Duodenal mucosa (tissue), 2 donors: ENCODE measurements around the gene SLMAP.
A peak's percentile ranks its signal among the peaks of the same experiment; 100 is the strongest.

Source experiments
- H3K27ac ChIP-seq: one replicate; pipeline ENCODE4 v1.7.0; 2013; ENCODE audit warnings: low read depth, low read length
- H3K27me3 ChIP-seq, 2 donors: one replicate each; pipeline ENCODE4 v1.7.0; 2013; ENCODE audit warnings: low read length in 2 of 2, control low read depth in 1 of 2; ENCODE audit not compliant: insufficient read depth in 2 of 2, control insufficient read depth in 1 of 2
- H3K36me3 ChIP-seq, 2 donors: one replicate each; pipeline ENCODE4 v1.7.0; 2013; ENCODE audit warnings: low read length in 2 of 2, control low read depth in 1 of 2; ENCODE audit not compliant: insufficient read depth in 2 of 2, control insufficient read depth in 1 of 2
- H3K4me1 ChIP-seq, 2 donors: one replicate each; pipeline ENCODE4 v1.7.0; 2013; ENCODE audit warnings: low read length in 2 of 2, control low read depth in 1 of 2; ENCODE audit not compliant: insufficient read depth in 2 of 2, control insufficient read depth in 1 of 2
- H3K4me3 ChIP-seq, 2 donors: one replicate each; pipeline ENCODE4 v1.7.0; 2013; ENCODE audit warnings: low read length in 2 of 2, low read depth in 1 of 2
- H3K9ac ChIP-seq, 2 donors: one replicate each; pipeline ENCODE4 v1.7.0; 2013; ENCODE audit warnings: low read length in 2 of 2, low read depth in 1 of 2
- H3K9me3 ChIP-seq, 2 donors: one replicate each; pipeline ENCODE4 v1.7.0; 2013; ENCODE audit warnings: low read length in 2 of 2, control low read depth in 1 of 2; ENCODE audit not compliant: control insufficient read depth in 1 of 2

The SLMAP gene, protein sequence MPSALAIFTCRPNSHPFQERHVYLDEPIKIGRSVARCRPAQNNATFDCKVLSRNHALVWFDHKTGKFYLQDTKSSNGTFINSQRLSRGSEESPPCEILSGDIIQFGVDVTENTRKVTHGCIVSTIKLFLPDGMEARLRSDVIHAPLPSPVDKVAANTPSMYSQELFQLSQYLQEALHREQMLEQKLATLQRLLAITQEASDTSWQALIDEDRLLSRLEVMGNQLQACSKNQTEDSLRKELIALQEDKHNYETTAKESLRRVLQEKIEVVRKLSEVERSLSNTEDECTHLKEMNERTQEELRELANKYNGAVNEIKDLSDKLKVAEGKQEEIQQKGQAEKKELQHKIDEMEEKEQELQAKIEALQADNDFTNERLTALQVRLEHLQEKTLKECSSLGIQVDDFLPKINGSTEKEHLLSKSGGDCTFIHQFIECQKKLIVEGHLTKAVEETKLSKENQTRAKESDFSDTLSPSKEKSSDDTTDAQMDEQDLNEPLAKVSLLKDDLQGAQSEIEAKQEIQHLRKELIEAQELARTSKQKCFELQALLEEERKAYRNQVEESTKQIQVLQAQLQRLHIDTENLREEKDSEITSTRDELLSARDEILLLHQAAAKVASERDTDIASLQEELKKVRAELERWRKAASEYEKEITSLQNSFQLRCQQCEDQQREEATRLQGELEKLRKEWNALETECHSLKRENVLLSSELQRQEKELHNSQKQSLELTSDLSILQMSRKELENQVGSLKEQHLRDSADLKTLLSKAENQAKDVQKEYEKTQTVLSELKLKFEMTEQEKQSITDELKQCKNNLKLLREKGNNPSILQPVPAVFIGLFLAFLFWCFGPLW

DNA sequence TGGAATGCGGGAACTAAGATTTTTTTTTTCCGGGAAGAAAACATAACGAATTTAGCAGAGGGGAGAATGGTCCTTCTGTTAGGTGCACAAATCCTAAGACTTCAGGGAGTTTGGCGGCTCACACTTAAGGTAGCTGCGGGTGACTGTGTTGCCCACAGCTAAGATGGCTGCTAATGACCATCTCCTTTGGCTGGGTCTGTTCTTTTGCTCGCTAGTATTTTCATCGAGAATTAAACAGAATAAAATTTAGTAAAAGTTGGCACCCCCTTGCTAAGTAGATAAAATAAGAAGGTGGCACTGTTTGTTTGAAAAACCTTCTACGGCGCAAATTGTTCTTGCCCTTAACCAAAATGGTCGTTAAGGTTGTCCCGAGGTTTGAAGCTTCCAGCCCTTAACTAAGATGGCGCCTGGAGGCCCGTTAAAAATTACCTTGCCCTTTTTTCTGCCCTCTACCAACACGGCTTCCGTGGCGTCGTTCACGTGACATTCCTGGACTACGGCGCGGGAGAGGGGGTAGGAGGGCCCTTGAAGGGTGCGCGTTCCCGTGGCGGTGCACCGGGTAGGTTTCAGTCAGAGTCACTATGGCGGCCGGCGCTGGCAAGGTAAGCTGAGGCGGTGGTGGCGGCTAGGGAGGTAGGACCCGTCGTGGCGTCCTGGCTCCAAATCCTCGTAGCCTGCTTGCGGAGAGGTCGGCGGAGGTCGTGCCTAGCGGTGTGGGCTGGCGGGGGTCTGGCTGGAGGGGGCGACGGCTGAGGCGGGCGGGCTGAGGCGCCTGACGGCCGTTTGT lies at the start of gene SLMAP:
Gene SLMAP, plus strand, starts transcription at position 569 of the 787 bp plus-strand sequence. CDS start 1,343 bp downstream, outside the sequence.
- H3K36me3 ChIP-seq, result peaks cover 0 to 9% of the 10 kb centered on the region in 2 donors
- no peaks in the 10 kb centered on the region for H3K27me3 ChIP-seq
- H3K9me3 ChIP-seq, result no peaks in the 10 kb centered on the region

DNA sequence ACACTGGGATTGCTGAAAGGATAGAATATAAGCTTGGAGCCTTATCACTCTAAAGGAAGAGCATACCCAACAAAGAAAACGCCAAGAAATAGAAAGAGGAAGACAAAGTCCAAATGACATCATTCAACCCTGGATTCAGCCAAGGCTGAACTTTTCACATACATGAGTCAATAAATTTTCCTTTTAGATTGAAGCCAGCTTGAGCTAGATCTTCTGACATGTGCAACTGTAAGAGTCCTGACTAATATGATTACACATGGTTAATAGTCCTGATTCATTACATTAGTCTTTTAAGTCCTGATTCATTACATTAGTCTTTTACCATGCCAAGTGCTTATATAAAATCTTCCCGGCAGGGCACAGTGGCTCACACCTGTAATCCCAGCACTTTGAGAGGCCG lies 49.6 kb upstream of the SLMAP start:
- Histone ChIP-seq H3K9ac (no peak overlapping the region), H3K4me1 (peaks cover 0 to 4% of the 10 kb centered on the region in 2 donors), H3K9me3 (no peaks in the 10 kb centered on the region), H3K27ac (no peak overlapping the region), H3K36me3 (no peaks in the 10 kb centered on the region), H3K27me3 (no peaks in the 10 kb centered on the region), H3K4me3 (no peak overlapping the region)

More for the DNA sequence above, at the start of gene SLMAP:
- Histone ChIP-seq H3K4me3 (peak within 1 kb of the TSS; percentile 88 to 89), H3K4me1 (peaks cover 18 to 22% of the 10 kb centered on the region in 2 donors), H3K9ac (peak within 1 kb of the TSS; percentile 75 to 84), H3K27ac (peak within 1 kb of the TSS; percentile 83)

DNA sequence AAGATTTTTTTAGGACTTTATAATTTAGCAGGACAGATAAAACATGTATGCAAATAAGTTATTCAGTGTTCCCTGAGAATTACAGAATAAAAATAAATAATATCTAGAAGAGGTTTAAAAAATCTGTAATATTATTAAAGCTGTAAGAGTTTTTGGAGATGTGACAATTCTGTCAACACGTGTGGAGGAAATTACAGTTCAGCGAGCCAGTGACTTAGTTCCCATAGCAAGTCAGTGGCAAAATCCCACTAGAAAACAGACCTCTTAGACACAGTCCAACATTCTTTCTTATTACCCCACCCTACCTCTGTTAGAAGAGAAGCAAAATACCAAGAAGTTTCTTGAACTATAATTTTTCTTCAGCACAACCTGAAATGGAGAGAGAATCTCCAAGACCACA lies 47.1 kb upstream of the SLMAP start:
- no peak overlapping the region for H3K9ac ChIP-seq

DNA sequence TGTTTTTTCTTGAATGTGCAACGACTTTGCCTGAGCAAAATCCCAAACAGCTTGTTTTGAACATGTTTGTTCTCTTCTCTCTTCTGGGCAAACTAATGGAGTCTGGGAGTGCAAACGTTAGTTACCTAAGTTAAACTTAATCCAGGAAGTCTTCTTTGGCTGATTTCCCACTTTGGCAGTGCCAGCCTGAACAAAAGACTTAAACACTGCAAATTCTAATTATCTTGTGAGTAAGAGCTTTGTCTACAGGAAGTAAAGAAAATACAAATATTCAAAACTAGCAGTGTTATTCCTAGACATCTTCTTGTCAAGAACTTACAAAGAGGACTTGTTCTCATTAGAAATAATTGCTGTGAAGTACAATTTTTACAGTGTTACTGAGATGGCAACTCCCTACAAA lies 46.5 kb upstream of the SLMAP start:
- no peaks in the 10 kb centered on the region for H3K9me3 ChIP-seq
- no peak overlapping the region for H3K27ac ChIP-seq
- H3K4me3 ChIP-seq, result no peak overlapping the region
- H3K27me3 ChIP-seq, result no peaks in the 10 kb centered on the region
- H3K4me1 ChIP-seq, result peaks cover 0 to 4% of the 10 kb centered on the region in 2 donors
- no peak overlapping the region for H3K9ac ChIP-seq
- H3K36me3 ChIP-seq, result no peaks in the 10 kb centered on the region

More for the DNA sequence above, 47.1 kb upstream of the SLMAP start:
- no peaks in the 10 kb centered on the region for H3K27me3 ChIP-seq
- peaks cover 0 to 4% of the 10 kb centered on the region in 2 donors for H3K4me1 ChIP-seq
- H3K27ac ChIP-seq, result no peak overlapping the region
- no peak overlapping the region for H3K4me3 ChIP-seq
- no peaks in the 10 kb centered on the region for H3K9me3 ChIP-seq
- H3K36me3 ChIP-seq, result no peaks in the 10 kb centered on the region

DNA sequence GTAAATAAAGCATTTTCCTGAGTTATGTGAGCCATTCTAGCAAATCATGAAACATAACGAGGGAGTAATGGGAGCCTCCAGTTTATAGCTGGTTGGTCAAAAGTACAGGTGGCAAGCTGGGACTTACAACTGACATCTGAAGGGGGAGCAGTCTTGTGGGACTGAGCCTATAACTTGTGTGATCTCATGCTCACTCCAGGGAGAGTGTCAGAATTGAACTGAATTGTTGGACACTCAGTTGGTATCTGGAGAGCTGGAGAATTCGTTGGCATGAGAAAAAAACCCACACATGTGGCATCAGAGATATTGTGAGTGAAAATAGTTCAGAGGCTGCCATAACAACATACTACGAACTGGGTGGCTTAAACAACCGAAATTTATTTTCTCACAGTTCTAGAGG lies 40.4 kb upstream of the SLMAP start:
- no peak overlapping the region for H3K4me3 ChIP-seq
- H3K9ac ChIP-seq, result no peak overlapping the region
- H3K27ac ChIP-seq, result no peak overlapping the region
- no peaks in the 10 kb centered on the region for H3K27me3 ChIP-seq
- H3K4me1 ChIP-seq, result peaks cover 0 to 3% of the 10 kb centered on the region in 2 donors
- no peaks in the 10 kb centered on the region for H3K9me3 ChIP-seq
- no peaks in the 10 kb centered on the region for H3K36me3 ChIP-seq

DNA sequence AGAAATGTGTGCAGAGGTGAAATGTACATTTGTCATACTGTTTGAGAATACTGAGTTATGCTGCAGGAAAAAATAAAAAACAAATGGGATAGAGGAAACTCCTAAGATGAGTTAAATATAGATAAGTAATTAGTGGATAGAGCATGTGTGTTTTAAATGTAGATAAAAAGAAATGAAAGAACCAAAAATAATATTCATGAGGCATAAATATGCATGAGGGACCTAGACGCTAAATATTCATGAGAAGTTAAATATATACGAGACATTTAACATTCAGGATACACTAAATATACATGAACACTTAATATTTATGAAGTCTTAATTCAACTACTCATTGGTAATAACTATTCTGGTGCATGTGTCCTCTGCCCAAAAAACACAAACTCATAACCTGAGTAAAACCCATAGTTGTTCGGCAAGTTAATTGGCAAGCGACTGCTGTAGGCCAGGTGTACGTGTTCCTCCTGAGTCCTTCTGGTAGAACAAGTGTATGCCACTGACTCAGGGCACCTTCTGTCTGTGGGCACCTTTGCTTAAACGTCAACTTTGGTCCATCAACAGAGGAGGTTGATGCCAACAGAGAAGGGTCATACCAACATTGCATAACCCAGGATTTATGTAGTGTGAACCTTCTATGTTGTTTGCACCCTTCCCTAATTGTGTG lies 38.8 kb upstream of the SLMAP start:
- H3K27me3 ChIP-seq, result no peaks in the 10 kb centered on the region
- H3K9me3 ChIP-seq, result no peaks in the 10 kb centered on the region
- no peaks in the 10 kb centered on the region for H3K36me3 ChIP-seq
- H3K4me1 ChIP-seq, result peaks cover 3 to 4% of the 10 kb centered on the region in 2 donors
- H3K4me3 ChIP-seq, result no peak overlapping the region
- H3K9ac ChIP-seq, result no peak overlapping the region
- no peak overlapping the region for H3K27ac ChIP-seq

DNA sequence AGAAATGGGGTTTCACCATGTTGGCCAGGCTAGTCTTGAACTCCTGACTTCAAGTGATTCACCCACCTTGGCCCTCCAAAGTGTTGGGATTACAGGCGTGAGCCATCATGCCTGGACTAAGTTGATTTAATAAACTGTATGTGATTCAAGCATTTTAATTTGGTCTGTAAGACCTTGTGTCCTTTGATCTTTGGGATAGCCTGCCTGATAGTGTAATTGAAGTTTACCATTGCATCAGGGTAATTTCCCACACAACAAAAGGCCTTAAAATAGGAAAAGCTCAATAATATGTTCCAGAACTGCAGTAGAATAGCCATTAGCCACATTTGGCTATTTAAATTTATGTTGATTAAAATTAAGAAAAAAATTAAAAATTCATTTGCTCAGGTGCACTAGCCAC lies 38.0 kb upstream of the SLMAP start:
- Histone ChIP-seq H3K4me1 (peaks cover 3 to 4% of the 10 kb centered on the region in 2 donors), H3K4me3 (no peak overlapping the region), H3K9ac (no peak overlapping the region), H3K9me3 (no peaks in the 10 kb centered on the region), H3K36me3 (no peaks in the 10 kb centered on the region), H3K27me3 (no peaks in the 10 kb centered on the region), H3K27ac (no peak overlapping the region)

DNA sequence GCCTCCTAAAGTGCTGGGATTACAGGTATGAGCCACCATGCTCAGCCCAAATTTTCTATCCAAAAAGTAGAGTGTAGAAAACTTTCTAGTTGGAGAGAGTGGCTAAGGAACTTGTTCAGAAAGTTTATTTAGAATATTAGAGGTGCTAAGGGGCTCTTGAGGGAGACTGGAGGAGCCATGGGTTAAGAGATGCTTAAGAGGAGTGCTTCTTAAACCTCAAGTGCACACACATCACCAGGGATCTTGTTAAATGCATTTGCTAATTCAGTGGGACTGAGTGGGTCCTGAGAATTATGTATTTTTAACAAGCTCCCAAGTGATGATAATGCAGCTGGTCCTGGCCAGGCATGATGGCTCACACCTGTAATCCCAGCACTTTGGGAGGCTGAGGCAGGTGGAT lies 29.7 kb upstream of the SLMAP start:
- H3K27me3 ChIP-seq, result no peaks in the 10 kb centered on the region
- no peak overlapping the region for H3K4me3 ChIP-seq
- no peak overlapping the region for H3K9ac ChIP-seq
- H3K9me3 ChIP-seq, result no peaks in the 10 kb centered on the region
- H3K4me1 ChIP-seq, result peaks cover 0 to 3% of the 10 kb centered on the region in 2 donors
- H3K36me3 ChIP-seq, result no peaks in the 10 kb centered on the region
- H3K27ac ChIP-seq, result no peak overlapping the region

DNA sequence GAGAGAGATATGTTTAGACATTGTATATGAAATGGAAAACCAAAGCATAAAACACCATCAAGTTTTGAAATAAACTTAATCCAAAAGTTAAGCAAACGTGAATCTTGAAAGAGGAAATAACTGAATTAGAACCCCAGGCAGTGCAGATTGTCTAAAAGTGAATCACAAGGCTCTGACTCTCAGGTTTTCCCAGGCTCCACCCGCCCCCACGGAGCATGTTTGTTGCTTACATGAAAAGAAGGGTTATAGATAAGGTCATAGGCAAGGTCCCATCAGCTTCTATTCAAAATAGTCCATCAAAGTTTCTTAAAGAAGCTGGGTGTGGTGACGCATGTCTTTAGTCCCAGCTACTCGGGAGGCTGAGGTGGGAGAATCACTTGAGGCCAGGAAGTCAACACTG lies 29.0 kb upstream of the SLMAP start:
- H3K4me1 ChIP-seq, result no peaks in the 10 kb centered on the region
- H3K9me3 ChIP-seq, result no peaks in the 10 kb centered on the region
- H3K4me3 ChIP-seq, result no peak overlapping the region
- no peak overlapping the region for H3K9ac ChIP-seq
- no peak overlapping the region for H3K27ac ChIP-seq
- H3K27me3 ChIP-seq, result no peaks in the 10 kb centered on the region
- H3K36me3 ChIP-seq, result no peaks in the 10 kb centered on the region
